IMR-90 (cell line): ENCODE measurements around the gene SIRT7. TPM values are rescaled to one million over a fixed set of nuclear protein-coding genes. Genes with fewer than 3 reads are reported as not detected.
A peak's percentile ranks its signal among the peaks of the same experiment; 100 is the strongest.

ENCODE experiments used
- ATAC-seq: fragments of 200-7000 bp; cut with Tn5 transposase; 2 replicates; pipeline ENCODE4 v1.9.1; 2020; ENCODE audit warnings: low read depth, mild to moderate bottlenecking, moderate library complexity
- BruUV-seq: library from RNA; stranded (reverse); fragments of 400-500 nt; replicated peaks from 2 replicates; lab custom pipeline; 2021; lab: Mats Ljungman, UMichigan
- CTCF ChIA-PET: fragments of 300-600 bp; formaldehyde crosslinking; extraction: SDS; loops from one replicate; lab custom pipeline; 2021; ENCODE audit warnings: antibody characterized with exemption; lab: Yijun Ruan, JAX
- POLR2A ChIA-PET: fragments of 300-600 bp; sonication (Branson Sonifier 250); formaldehyde crosslinking; loops from one replicate; lab custom pipeline; 2022; ENCODE audit warnings: antibody characterized with exemption; ENCODE audit not compliant: unreplicated experiment; lab: Charles Lee
- DNase-seq: peaks from one replicate; pipeline ENCODE4 v3.0.0; 2013
- H2AFZ ChIP-seq: replicated peaks from 2 replicates; pipeline ENCODE3; 2013; ENCODE audit warnings: low read length, mild to moderate bottlenecking; ENCODE audit not compliant: poor library complexity
- H2AK5ac ChIP-seq: 2 replicates; pipeline ENCODE4 v1.6.1; 2013; ENCODE audit warnings: low read depth, low read length, inconsistent platforms
- H2AK9ac ChIP-seq: replicated peaks from 2 replicates; pipeline ENCODE3; 2013; ENCODE audit warnings: mild to moderate bottlenecking, low read depth, low read length, moderate library complexity; ENCODE audit not compliant: poor library complexity
- H2BK120ac ChIP-seq: 2 replicates; pipeline ENCODE4 v1.6.1; 2013; ENCODE audit warnings: low read depth, low read length, inconsistent platforms
- H2BK15ac ChIP-seq: 3 replicates; pipeline ENCODE4 v1.6.1; 2013; ENCODE audit warnings: low read depth, low read length, inconsistent platforms
- H2BK20ac ChIP-seq: 2 replicates; pipeline ENCODE4 v1.6.1; 2013; ENCODE audit warnings: low read depth, mild to moderate bottlenecking, inconsistent platforms, low read length, moderate library complexity
- H2BK5ac ChIP-seq: 2 replicates; pipeline ENCODE4 v1.6.1; 2013; ENCODE audit warnings: mild to moderate bottlenecking, low read depth, low read length, inconsistent platforms; ENCODE audit not compliant: poor library complexity, severe bottlenecking
- H3K14ac ChIP-seq: replicated peaks from 2 replicates; pipeline ENCODE4 v1.6.1; 2013; ENCODE audit warnings: low read depth, low read length, inconsistent platforms
- H3K18ac ChIP-seq: 2 replicates; pipeline ENCODE4 v1.6.1; 2013; ENCODE audit warnings: low read depth, low read length, control low read depth
- H3K23ac ChIP-seq: 2 replicates; pipeline ENCODE4 v1.6.1; 2013; ENCODE audit warnings: low read depth, low read length, inconsistent platforms
- H3K27ac ChIP-seq: 2 replicates; pipeline ENCODE4 v1.5.1; 2013; ENCODE audit warnings: mild to moderate bottlenecking, control low read depth, low read length; ENCODE audit not compliant: insufficient read depth
- H3K27me3 ChIP-seq: 2 replicates; pipeline ENCODE4 v1.6.1; 2013; ENCODE audit warnings: low read length; ENCODE audit not compliant: control insufficient read depth, insufficient read depth
- H3K36me3 ChIP-seq: 2 replicates; pipeline ENCODE4 v1.6.1; 2013; ENCODE audit warnings: low read length, mixed read lengths; ENCODE audit not compliant: control insufficient read depth, insufficient read depth
- H3K4ac ChIP-seq: 2 replicates; pipeline ENCODE4 v1.6.1; 2013; ENCODE audit warnings: low read depth, low read length, inconsistent platforms
- H3K4me1 ChIP-seq: 2 replicates; pipeline ENCODE4 v1.6.1; 2013; ENCODE audit warnings: low read length, mixed read lengths; ENCODE audit not compliant: control insufficient read depth, insufficient read depth
- H3K4me2 ChIP-seq: 2 replicates; pipeline ENCODE4 v1.6.1; 2013; ENCODE audit warnings: low read depth, mild to moderate bottlenecking, control low read depth, low read length, moderate library complexity
- H3K4me3 ChIP-seq: 2 replicates; pipeline ENCODE4 v1.5.1; 2013; ENCODE audit warnings: low read depth, mild to moderate bottlenecking, control low read depth, low read length, moderate library complexity; ENCODE audit not compliant: insufficient read depth
- H3K56ac ChIP-seq: 2 replicates; pipeline ENCODE4 v1.6.1; 2013; ENCODE audit warnings: low read length, inconsistent platforms; ENCODE audit not compliant: insufficient read depth; ENCODE audit errors: extremely low read depth
- H3K79me1 ChIP-seq, 2 experiments: 2 replicates each; pipeline ENCODE4 v1.6.1; 2013; ENCODE audit warnings: low read length in 2 of 2, inconsistent platforms in 1 of 2, low read depth in 1 of 2
- H3K9ac ChIP-seq: 2 replicates; pipeline ENCODE4 v1.6.1; 2013; ENCODE audit warnings: low read depth, low read length, control low read depth
- H3K9me1 ChIP-seq: 2 replicates; pipeline ENCODE4 v1.6.1; 2013; ENCODE audit warnings: low read length, inconsistent platforms; ENCODE audit not compliant: insufficient read depth
- H3K9me3 ChIP-seq: 2 replicates; pipeline ENCODE4 v1.6.1; 2013; ENCODE audit warnings: low read length; ENCODE audit not compliant: control insufficient read depth, insufficient read depth
- H4K20me1 ChIP-seq: 2 replicates; pipeline ENCODE4 v1.6.1; 2013; ENCODE audit warnings: low read length, inconsistent platforms; ENCODE audit not compliant: insufficient read depth
- H4K5ac ChIP-seq: 2 replicates; pipeline ENCODE4 v1.6.1; 2013; ENCODE audit warnings: mild to moderate bottlenecking, low read depth, low read length, control low read depth
- H4K8ac ChIP-seq, 2 experiments: 2 replicates each; pipeline ENCODE4 v1.6.1; 2013; ENCODE audit warnings: low read depth in 2 of 2, low read length in 2 of 2, control low read depth in 1 of 2, inconsistent platforms in 1 of 2
- H4K91ac ChIP-seq: 2 replicates; pipeline ENCODE4 v1.6.1; 2013; ENCODE audit warnings: low read depth, low read length, inconsistent platforms; ENCODE audit not compliant: insufficient read depth
- BHLHE40 ChIP-seq: fragments of 150-350 bp; IDR thresholded peaks from 2 replicates; pipeline ENCODE4 v1.6.1; 2016; ENCODE audit warnings: mild to moderate bottlenecking, low read depth, low read length
- CEBPB ChIP-seq: IDR thresholded peaks from 2 replicates; pipeline ENCODE4 v1.6.1; 2012; ENCODE audit warnings: low read depth, low read length, improper control_type of control experiment
- CHD1 ChIP-seq: IDR thresholded peaks from 2 replicates; pipeline ENCODE4 v1.6.1; 2012; ENCODE audit warnings: low read depth, low read length, improper control_type of control experiment
- CTCF ChIP-seq: conservative IDR thresholded peaks from 2 replicates; pipeline ENCODE4 v1.5.1; 2012; ENCODE audit warnings: mild to moderate bottlenecking, low read depth, low read length, improper control_type of control experiment
- ELK1 ChIP-seq: fragments of 150-350 bp; IDR thresholded peaks from 2 replicates; pipeline ENCODE4 v1.6.1; 2016; ENCODE audit warnings: low read depth, mild to moderate bottlenecking, low read length, moderate library complexity, borderline replicate concordance
- FOS ChIP-seq: fragments of 150-350 bp; IDR thresholded peaks from 2 replicates; pipeline ENCODE4 v1.6.1; 2016; ENCODE audit warnings: low read depth, low read length
- MAFK ChIP-seq: IDR thresholded peaks from 2 replicates; pipeline ENCODE4 v1.6.1; 2012; ENCODE audit warnings: low read depth, low read length, improper control_type of control experiment
- MAZ ChIP-seq: IDR thresholded peaks from 2 replicates; pipeline ENCODE4 v1.6.1; 2012; ENCODE audit warnings: low read depth, mild to moderate bottlenecking, low read length, improper control_type of control experiment, moderate library complexity, borderline replicate concordance
- MXI1 ChIP-seq: IDR thresholded peaks from 2 replicates; pipeline ENCODE4 v1.6.1; 2012; ENCODE audit warnings: low read depth, mild to moderate bottlenecking, low read length, moderate library complexity, borderline replicate concordance
- NFE2L2 ChIP-seq: fragments of 150-350 bp; IDR thresholded peaks from 2 replicates; pipeline ENCODE4 v1.6.1; 2016; ENCODE audit warnings: low read depth, mild to moderate bottlenecking, low read length
- RAD21 ChIP-seq: IDR thresholded peaks from 2 replicates; pipeline ENCODE4 v1.6.1; 2012; ENCODE audit warnings: low read length, improper control_type of control experiment
- RCOR1 ChIP-seq: IDR thresholded peaks from 2 replicates; pipeline ENCODE4 v1.6.1; 2012; ENCODE audit warnings: mild to moderate bottlenecking, low read length, improper control_type of control experiment; ENCODE audit not compliant: insufficient replicate concordance
- RFX5 ChIP-seq: IDR thresholded peaks from 2 replicates; pipeline ENCODE4 v1.8.0; 2012; ENCODE audit warnings: low read depth, mild to moderate bottlenecking, low read length, moderate library complexity
- USF2 ChIP-seq: fragments of 150-350 bp; IDR thresholded peaks from 2 replicates; pipeline ENCODE4 v1.6.1; 2017; ENCODE audit warnings: mild to moderate bottlenecking, antibody characterized with exemption, low read length, low read depth
- WGBS, 2 experiments: methylation state at CpG; one replicate each; pipeline versions ENCODE4 v1.1.5 to v1.1.7; 2013; ENCODE audit warnings: missing lambda C conversion rate in 2 of 2; ENCODE audit not compliant: insufficient read length in 1 of 2; ENCODE audit errors: extremely low coverage in 2 of 2; 5-methylcytosine and 5-hydroxymethylcytosine counted together
- dilution Hi-C: fragments of 300-500 bp; cut with HindIII; formaldehyde crosslinking; loops from one replicate; pipeline ENCODE4 v1.14.3; 2018; ENCODE audit warnings: low sequenced_read_pairs; ENCODE audit not compliant: unreplicated experiment
- in situ Hi-C: fragments of 300-500 bp; cut with MboI; formaldehyde crosslinking; loops from 3 replicates; pipeline ENCODE4 v1.14.3; 2019; ENCODE audit warnings: low sequenced_read_pairs, inconsistent platforms, mixed read lengths
- intact Hi-C: fragments of 100-400 bp; cut with micrococcal nuclease; formaldehyde crosslinking; loops from 2 replicates; pipeline ENCODE4 v1.10.0; 2022
- polyA plus RNA-seq, 3 experiments: library from polyadenylated mRNA; depleted of rRNA; stranded (reverse); fragments of >200 nt; gene quantifications; 2 replicates each; pipeline ENCODE4 v1.2.3, GENCODE V29; 2012; ENCODE audit warnings: low replicate concordance in 1 of 3
- total RNA-seq: library from RNA; depleted of rRNA; stranded (reverse); fragments of >200 nt; gene quantifications from 2 replicates; pipeline ENCODE4 v1.2.3, GENCODE V29; 2012

Gene SIRT7
- total and polyA plus RNA-seq, 2 of the 4 experiments (the other 2 are of a cell fraction) = 14.5 to 19.8 TPM

- peak overlapping the region; percentile 23; the same call in 1 of the 2 replicates for H2AK5ac ChIP-seq
- H3K9me1 ChIP-seq = peaks cover 14% of the 10 kb centered on the region
- dilution Hi-C loops = no loop called here
- H2AFZ ChIP-seq = peak overlapping the region; percentile 48
- H3K56ac ChIP-seq = no peak overlapping the region
- peaks cover 15% of the 10 kb centered on the region for H3K4me1 ChIP-seq
- ATAC-seq (no peak), DNase-seq (no peak)
- H2BK15ac ChIP-seq = no peak overlapping the region
- H2BK120ac ChIP-seq = no peak overlapping the region
- H4K20me1 ChIP-seq = peaks cover 32% of the 10 kb centered on the region
- H3K27ac ChIP-seq = no peak overlapping the region
- no peak overlapping the region for H4K8ac ChIP-seq
- H4K5ac ChIP-seq = no peak overlapping the region
- H3K36me3 ChIP-seq = peaks cover 19% of the 10 kb centered on the region; the same call in 1 of the 2 replicates
- H3K4me2 ChIP-seq = no peak overlapping the region
- peak overlapping the region; percentile 77 for H2AK9ac ChIP-seq
- in situ Hi-C loops = no loop called here
- no peak overlapping the region for H2BK5ac ChIP-seq
- H3K23ac ChIP-seq = 0 out of 2 replicates have a peak overlapping the region, but pooled peaks have one; percentile 8
- BruUV-seq = no TSS peak
- ChIA-PET POLR2A (no interaction called here), CTCF (interaction anchor here (1.3 kb wide), 1 partner anchor 90 kb away, joined by 3 read pairs; no protein-coding TSS in a partner anchor)
- peaks cover 13 to 40% of the 10 kb centered on the region in 2 experiments; a peak in 3 of 4 replicates for H3K79me1 ChIP-seq
- intact Hi-C loops = no loop called here
- H2BK20ac ChIP-seq = no peak overlapping the region
- no peaks in the 10 kb centered on the region for H3K9me3 ChIP-seq
- H3K14ac ChIP-seq = no peak overlapping the region
- no peak overlapping the region for H4K91ac ChIP-seq
- 87% methylated on average over 9 of the region's 31 CpGs; no CpG with 5 or more reads in 1 of the 2 experiments for WGBS, 2 experiments
- no peaks in the 10 kb centered on the region for H3K27me3 ChIP-seq
- H3K18ac ChIP-seq = no peak overlapping the region
- no peak overlapping the region for H3K4me3 ChIP-seq
- H3K9ac ChIP-seq = no peak overlapping the region
- H3K4ac ChIP-seq = no peak overlapping the region
- no peak for TF ChIP-seq CEBPB
- no peak for TF ChIP-seq USF2
- TF ChIP-seq NFE2L2 = no peak
- TF ChIP-seq MAFK = no peak
- no peak for TF ChIP-seq RAD21
- no peak for TF ChIP-seq RFX5
- TF ChIP-seq BHLHE40 = no peak
- no peak for TF ChIP-seq CTCF
- no peak for TF ChIP-seq CHD1
- TF ChIP-seq MAZ = no peak
- no peak for TF ChIP-seq ELK1
- no peak for TF ChIP-seq MXI1
- no peak for TF ChIP-seq RCOR1
- no peak for TF ChIP-seq FOS
These were observed 11.5 kb upstream of the SIRT7 start for GRCh38 chr17:81929253-81930141.
